ENCODE results near the gene PCGF1. TPM values are rescaled to one million over a fixed set of nuclear protein-coding genes. Genes with fewer than 3 reads are reported as not detected.
A peak's percentile ranks its signal among the peaks of the same experiment; 100 is the strongest.

PCGF1 gene
- total and polyA plus RNA-seq, 9 of the 15 experiments (the other 6 are each of a cell fraction or from before 2014, with no cell fraction given), result 20.3 to 45.7 (median 29.3) TPM

DNA sequence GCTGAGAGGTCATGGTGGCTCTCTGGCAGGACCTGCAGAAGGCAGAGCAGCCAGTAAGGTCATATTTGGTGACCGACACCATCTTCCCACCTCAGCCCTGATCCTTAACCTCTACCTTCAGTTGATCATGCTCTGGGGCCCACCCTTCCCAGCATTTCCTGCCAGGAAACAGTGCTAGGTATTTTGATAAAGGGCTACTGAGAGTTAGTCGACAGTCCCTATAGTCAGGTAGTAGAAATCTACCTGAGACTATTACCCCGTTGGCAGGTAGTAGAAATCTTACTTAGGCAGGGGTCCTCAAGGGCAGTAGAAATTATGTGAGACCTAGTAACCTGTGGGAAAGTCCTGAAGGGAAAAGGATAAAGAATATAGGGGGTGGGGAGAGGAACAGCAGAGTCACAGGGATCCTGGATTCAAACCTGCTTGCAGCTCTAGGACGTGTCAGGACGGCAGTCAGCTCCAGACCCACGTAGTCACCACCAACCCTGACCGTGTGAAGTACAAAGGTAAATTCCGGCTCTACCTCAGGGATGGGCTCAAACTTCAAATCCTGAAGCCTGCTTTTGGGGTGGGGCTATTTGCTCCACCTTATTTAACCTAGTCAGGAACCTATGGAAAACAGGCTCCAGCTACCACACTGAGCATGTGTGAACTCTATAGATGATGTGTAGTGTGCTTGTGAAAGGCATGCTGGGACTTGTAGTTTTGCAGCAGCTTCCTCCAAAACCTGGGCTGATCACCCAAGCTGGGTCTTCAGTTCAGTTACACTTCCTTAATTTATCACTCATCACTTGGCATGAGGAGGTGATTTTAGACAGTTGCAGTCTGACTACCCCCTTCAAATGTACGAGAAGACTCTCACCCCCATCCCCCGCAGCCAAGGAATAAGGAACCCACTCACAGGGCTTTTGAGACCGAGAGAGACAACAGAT, 18.5 kb upstream of the PCGF1 start, which contains the start of gene DQX1 (continued):
- TF ChIP-seq ZNF551 (CRISPR knock-in tag; IDR thresholded peaks at IDR 0.05) (no peak), ZNF584 (CRISPR knock-in tag; IDR thresholded peaks at IDR 0.05; ENCODE audit: low read depth) (no peak), MYNN (IDR thresholded peaks at IDR 0.05) (peak; percentile 41; the same call in 1 of the 2 replicates), MYNN (CRISPR knock-in tag; IDR thresholded peaks at IDR 0.05) (no peak), ATF6 (CRISPR knock-in tag; IDR thresholded peaks at IDR 0.05) (0 out of 2 replicates have a peak, but pooled peaks have one; percentile 43), MTA2 (IDR thresholded peaks at IDR 0.05; ENCODE audit: low read depth) (no peak), POLR2AphosphoS5 (IDR thresholded peaks at IDR 0.05; ENCODE audit: control insufficient read depth, insufficient read depth, low read depth, low read length) (peak; percentile 45; the same call in 1 of the 2 replicates), ZNF217 (CRISPR knock-in tag; IDR thresholded peaks at IDR 0.05) (no peak), ZBTB7A (IDR thresholded peaks at IDR 0.05; ENCODE audit: borderline replicate concordance, control insufficient read depth, low read depth, low read length) (no peak), BRD9 (IDR thresholded peaks at IDR 0.05; ENCODE audit: low read depth, partially characterized antibody) (no peak), BHLHE40 (IDR thresholded peaks at IDR 0.05; ENCODE audit: low read length) (0 out of 2 replicates have a peak, but pooled peaks have one; percentile 5), ERF (CRISPR knock-in tag; IDR thresholded peaks at IDR 0.05) (no peak), SLC30A9 (CRISPR knock-in tag; IDR thresholded peaks at IDR 0.05) (no peak), CBX3 (IDR thresholded peaks at IDR 0.05; ENCODE audit: borderline replicate concordance in 1 of 2, low read length in 2 of 2) (peak in 1 of 2 experiments; percentile 69; a peak in 1 of 3 replicates), ETS1 (conservative IDR thresholded peaks at IDR 0.05; ENCODE audit: control insufficient read depth, low read depth, low read length) (peak; percentile 65; the same call in 1 of the 2 replicates)
- TF ChIP-seq, protein P1, sequence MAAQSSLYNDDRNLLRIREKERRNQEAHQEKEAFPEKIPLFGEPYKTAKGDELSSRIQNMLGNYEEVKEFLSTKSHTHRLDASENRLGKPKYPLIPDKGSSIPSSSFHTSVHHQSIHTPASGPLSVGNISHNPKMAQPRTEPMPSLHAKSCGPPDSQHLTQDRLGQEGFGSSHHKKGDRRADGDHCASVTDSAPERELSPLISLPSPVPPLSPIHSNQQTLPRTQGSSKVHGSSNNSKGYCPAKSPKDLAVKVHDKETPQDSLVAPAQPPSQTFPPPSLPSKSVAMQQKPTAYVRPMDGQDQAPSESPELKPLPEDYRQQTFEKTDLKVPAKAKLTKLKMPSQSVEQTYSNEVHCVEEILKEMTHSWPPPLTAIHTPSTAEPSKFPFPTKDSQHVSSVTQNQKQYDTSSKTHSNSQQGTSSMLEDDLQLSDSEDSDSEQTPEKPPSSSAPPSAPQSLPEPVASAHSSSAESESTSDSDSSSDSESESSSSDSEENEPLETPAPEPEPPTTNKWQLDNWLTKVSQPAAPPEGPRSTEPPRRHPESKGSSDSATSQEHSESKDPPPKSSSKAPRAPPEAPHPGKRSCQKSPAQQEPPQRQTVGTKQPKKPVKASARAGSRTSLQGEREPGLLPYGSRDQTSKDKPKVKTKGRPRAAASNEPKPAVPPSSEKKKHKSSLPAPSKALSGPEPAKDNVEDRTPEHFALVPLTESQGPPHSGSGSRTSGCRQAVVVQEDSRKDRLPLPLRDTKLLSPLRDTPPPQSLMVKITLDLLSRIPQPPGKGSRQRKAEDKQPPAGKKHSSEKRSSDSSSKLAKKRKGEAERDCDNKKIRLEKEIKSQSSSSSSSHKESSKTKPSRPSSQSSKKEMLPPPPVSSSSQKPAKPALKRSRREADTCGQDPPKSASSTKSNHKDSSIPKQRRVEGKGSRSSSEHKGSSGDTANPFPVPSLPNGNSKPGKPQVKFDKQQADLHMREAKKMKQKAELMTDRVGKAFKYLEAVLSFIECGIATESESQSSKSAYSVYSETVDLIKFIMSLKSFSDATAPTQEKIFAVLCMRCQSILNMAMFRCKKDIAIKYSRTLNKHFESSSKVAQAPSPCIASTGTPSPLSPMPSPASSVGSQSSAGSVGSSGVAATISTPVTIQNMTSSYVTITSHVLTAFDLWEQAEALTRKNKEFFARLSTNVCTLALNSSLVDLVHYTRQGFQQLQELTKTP (IDR thresholded peaks at IDR 0.05; ENCODE audit: low read depth in 1 of 2, partially characterized antibody in 2 of 2), result peak in 1 of 2 experiments; percentile 88
- TF ChIP-seq, protein P2, sequence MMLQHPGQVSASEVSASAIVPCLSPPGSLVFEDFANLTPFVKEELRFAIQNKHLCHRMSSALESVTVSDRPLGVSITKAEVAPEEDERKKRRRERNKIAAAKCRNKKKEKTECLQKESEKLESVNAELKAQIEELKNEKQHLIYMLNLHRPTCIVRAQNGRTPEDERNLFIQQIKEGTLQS (IDR thresholded peaks at IDR 0.05), result no peak
- TF ChIP-seq, protein P2 (CRISPR knock-in tag; conservative IDR thresholded peaks at IDR 0.05), result no peak

Data from K562 (cell line).